HEK293 (cell line): ENCODE data around the gene SMARCD3.

ENCODE experiments used
- CTCF ChIA-PET: fragments of 350-600 bp; formaldehyde crosslinking; extraction: SDS; loops from one replicate; lab custom pipeline; 2021; ENCODE audit warnings: antibody characterized with exemption; lab: Yijun Ruan, JAX
- POLR2A ChIA-PET: fragments of 300-600 bp; formaldehyde crosslinking; extraction: SDS; loops from one replicate; lab custom pipeline; 2020; ENCODE audit warnings: antibody characterized with exemption, inconsistent platforms; lab: Yijun Ruan, JAX
- H3K27ac ChIP-seq: fragments of 200-500 bp; sonication (Bioruptor generic); 2 replicates; pipeline ENCODE4 v1.5.1; 2014; ENCODE audit warnings: low read depth, low read length, control low read depth, inconsistent platforms; ENCODE audit errors: extremely low read depth
- H3K36me3 ChIP-seq, 2 experiments: fragments of 200-500 bp in 1 of 2; sonication (Bioruptor generic) in 1 of 2; 1 replicate in 1 of 2; 2 replicates in 1 of 2; pipeline ENCODE4 v1.5.1; 2014 to 2017; ENCODE audit warnings: inconsistent platforms in 2 of 2, low read length in 2 of 2; ENCODE audit not compliant: control insufficient read depth in 2 of 2, insufficient read depth in 1 of 2
- H3K4me1 ChIP-seq: fragments of 200-500 bp; sonication (Bioruptor generic); 2 replicates; pipeline ENCODE4 v1.5.1; 2014; ENCODE audit warnings: mild to moderate bottlenecking, low read length, inconsistent platforms; ENCODE audit not compliant: control insufficient read depth, insufficient read depth
- H3K4me3 ChIP-seq: 2 replicates; pipeline ENCODE4 v1.5.1; 2011; ENCODE audit warnings: low read depth, mild to moderate bottlenecking, control low read depth, low read length, moderate library complexity
- H3K9me3 ChIP-seq: fragments of 200-500 bp; sonication (Bioruptor generic); 2 replicates; pipeline ENCODE4 v1.5.1; 2014; ENCODE audit warnings: low read depth, low read length, inconsistent platforms; ENCODE audit not compliant: control insufficient read depth, insufficient read depth
- GLIS1 ChIP-seq: fragments of 450-650 bp; formaldehyde crosslinking; IDR thresholded peaks from 2 replicates; pipeline ENCODE4 v1.5.1; 2016; ENCODE audit warnings: missing biosample characterization, missing genetic modification characterization
- KLF8 ChIP-seq: fragments of 450-650 bp; formaldehyde crosslinking; IDR thresholded peaks from 2 replicates; pipeline ENCODE4 v1.5.1; 2016; ENCODE audit warnings: missing biosample characterization, missing genetic modification characterization
- PRDM4 ChIP-seq: fragments of 450-650 bp; formaldehyde crosslinking; IDR thresholded peaks from 2 replicates; pipeline ENCODE4 v1.5.1; 2017; ENCODE audit warnings: missing biosample characterization, missing genetic modification characterization
- SCRT1 ChIP-seq: fragments of 450-650 bp; formaldehyde crosslinking; IDR thresholded peaks from 2 replicates; pipeline ENCODE4 v1.5.1; 2016; ENCODE audit warnings: missing biosample characterization, missing genetic modification characterization, borderline replicate concordance
- SP7 ChIP-seq: fragments of 450-650 bp; formaldehyde crosslinking; IDR thresholded peaks from 2 replicates; pipeline ENCODE4 v1.5.1; 2016; ENCODE audit warnings: missing biosample characterization, missing genetic modification characterization
- TRIM28 ChIP-seq: IDR thresholded peaks from 2 replicates; pipeline ENCODE4 v1.6.1; 2011; ENCODE audit warnings: low read length, control low read depth, borderline replicate concordance
- YY2 ChIP-seq: fragments of 450-650 bp; formaldehyde crosslinking; IDR thresholded peaks from 2 replicates; pipeline ENCODE4 v1.5.1; 2016; ENCODE audit warnings: missing biosample characterization, missing genetic modification characterization
- ZBTB17 ChIP-seq: fragments of 450-650 bp; formaldehyde crosslinking; IDR thresholded peaks from 2 replicates; pipeline ENCODE4 v1.5.1; 2016; ENCODE audit warnings: missing biosample characterization, missing genetic modification characterization
- ZBTB44 ChIP-seq: fragments of 450-650 bp; IDR thresholded peaks from 2 replicates; pipeline ENCODE4 v1.5.1; 2018; ENCODE audit warnings: missing biosample characterization, mild to moderate bottlenecking, missing genetic modification characterization
- ZBTB48 ChIP-seq: fragments of 450-650 bp; formaldehyde crosslinking; IDR thresholded peaks from 2 replicates; pipeline ENCODE4 v1.5.1; 2016; ENCODE audit warnings: missing biosample characterization, missing genetic modification characterization
- ZBTB7A ChIP-seq: fragments of 450-650 bp; formaldehyde crosslinking; IDR thresholded peaks from 2 replicates; pipeline ENCODE4 v1.5.1; 2016; ENCODE audit warnings: low read depth, missing biosample characterization, missing genetic modification characterization
- ZFP37 ChIP-seq: fragments of 450-650 bp; formaldehyde crosslinking; IDR thresholded peaks from 2 replicates; pipeline ENCODE4 v1.5.1; 2016; ENCODE audit warnings: missing biosample characterization, missing genetic modification characterization
- ZNF10 ChIP-seq: fragments of 450-650 bp; formaldehyde crosslinking; IDR thresholded peaks from 2 replicates; pipeline ENCODE4 v1.5.1; 2017; ENCODE audit warnings: missing biosample characterization, missing genetic modification characterization
- ZNF138 ChIP-seq: fragments of 450-650 bp; formaldehyde crosslinking; IDR thresholded peaks from 2 replicates; pipeline ENCODE4 v1.5.1; 2016; ENCODE audit warnings: missing biosample characterization, missing genetic modification characterization, borderline replicate concordance
- ZNF2 ChIP-seq: fragments of 450-650 bp; formaldehyde crosslinking; IDR thresholded peaks from 2 replicates; pipeline ENCODE4 v1.5.1; 2016; ENCODE audit warnings: missing biosample characterization, missing genetic modification characterization
- ZNF214 ChIP-seq: fragments of 450-650 bp; formaldehyde crosslinking; IDR thresholded peaks from 2 replicates; pipeline ENCODE4 v1.5.1; 2017; ENCODE audit warnings: missing biosample characterization, mild to moderate bottlenecking, missing genetic modification characterization, borderline replicate concordance
- ZNF26 ChIP-seq: fragments of 450-650 bp; formaldehyde crosslinking; IDR thresholded peaks from 2 replicates; pipeline ENCODE4 v1.5.1; 2016; ENCODE audit warnings: missing biosample characterization, missing genetic modification characterization
- ZNF274 ChIP-seq, 2 experiments: fragments of 200-500 bp in 1 of 2; fragments of 450-650 bp in 1 of 2; sonication (Bioruptor generic) in 1 of 2; formaldehyde crosslinking in 1 of 2; IDR thresholded peaks; 2 replicates each; pipeline versions ENCODE4 v1.5.1 to v1.6.1; 2014 to 2016; ENCODE audit warnings: borderline replicate concordance in 1 of 2, inconsistent platforms in 1 of 2, low read length in 1 of 2, missing biosample characterization in 1 of 2, missing genetic modification characterization in 1 of 2
- ZNF37A ChIP-seq: fragments of 450-650 bp; IDR thresholded peaks from 2 replicates; pipeline ENCODE4 v1.5.1; 2018; ENCODE audit warnings: missing biosample characterization, missing genetic modification characterization
- ZNF423 ChIP-seq: fragments of 450-650 bp; formaldehyde crosslinking; IDR thresholded peaks from 2 replicates; pipeline ENCODE4 v1.5.1; 2016; ENCODE audit warnings: missing biosample characterization, missing genetic modification characterization
- ZNF548 ChIP-seq: fragments of 450-650 bp; formaldehyde crosslinking; IDR thresholded peaks from 2 replicates; pipeline ENCODE4 v1.5.1; 2016; ENCODE audit warnings: missing biosample characterization, missing genetic modification characterization
- ZNF555 ChIP-seq: fragments of 450-650 bp; formaldehyde crosslinking; conservative IDR thresholded peaks from 2 replicates; pipeline ENCODE4 v1.5.1; 2017; ENCODE audit warnings: missing biosample characterization, mild to moderate bottlenecking, missing genetic modification characterization, inconsistent platforms
- ZNF558 ChIP-seq: fragments of 450-650 bp; formaldehyde crosslinking; IDR thresholded peaks from 2 replicates; pipeline ENCODE4 v1.5.1; 2016; ENCODE audit warnings: missing biosample characterization, missing genetic modification characterization
- ZNF600 ChIP-seq: fragments of 450-650 bp; formaldehyde crosslinking; IDR thresholded peaks from 2 replicates; pipeline ENCODE4 v1.5.1; 2016; ENCODE audit warnings: missing biosample characterization, missing genetic modification characterization
- ZNF658 ChIP-seq: fragments of 450-650 bp; formaldehyde crosslinking; IDR thresholded peaks from 2 replicates; pipeline ENCODE4; 2016; ENCODE audit warnings: missing biosample characterization, missing genetic modification characterization
- ZNF837 ChIP-seq: fragments of 450-650 bp; formaldehyde crosslinking; IDR thresholded peaks from 2 replicates; pipeline ENCODE4 v1.5.1; 2016; ENCODE audit warnings: missing biosample characterization, missing genetic modification characterization
- ZSCAN16 ChIP-seq: fragments of 450-650 bp; formaldehyde crosslinking; IDR thresholded peaks from 2 replicates; pipeline ENCODE4 v1.5.1; 2016; ENCODE audit warnings: missing biosample characterization, missing genetic modification characterization
- ZSCAN5A ChIP-seq: fragments of 450-650 bp; formaldehyde crosslinking; IDR thresholded peaks from 2 replicates; pipeline ENCODE4 v1.5.1; 2016; ENCODE audit warnings: missing biosample characterization, missing genetic modification characterization
- ZXDB ChIP-seq: fragments of 450-650 bp; formaldehyde crosslinking; IDR thresholded peaks from 2 replicates; pipeline ENCODE4 v1.5.1; 2016; ENCODE audit warnings: missing biosample characterization, missing genetic modification characterization

The SMARCD3 gene

GRCh38 chr7:151276666-151277590 lies 28.4 kb upstream of the SMARCD3 start:
- Histone ChIP-seq H3K4me3 (peak overlapping the region; percentile 40), H3K27ac (no peak overlapping the region), H3K4me1 (no peaks in the 10 kb centered on the region), H3K9me3 (no peaks in the 10 kb centered on the region), H3K36me3 (peaks cover 0 to 8% of the 10 kb centered on the region in 2 experiments; a peak in 1 of 3 replicates)
- POLR2A ChIA-PET: interaction anchor here (0.6 to 1.5 kb wide), 6 partner anchors 10 to 50 kb away, joined by 3 to 7 read pairs (median 4); partner anchors contain the start of gene ABCF2
- CTCF ChIA-PET: interaction anchor here (0.6 to 0.7 kb wide), 2 partner anchors 43 to 681 kb away, joined by 3 read pairs; no protein-coding TSS in a partner anchor
- no peak for TF ChIP-seq SCRT1
- no peak for TF ChIP-seq ZNF555
- peak; percentile 100 for TF ChIP-seq ZBTB48 (tag by site-specific recombination)
- TF ChIP-seq ZNF274 (IDR thresholded peaks at IDR 0.05; ENCODE audit: low read length): no peak
- no peak for TF ChIP-seq ZNF274 (tag by site-specific recombination; IDR thresholded peaks at IDR 0.05; ENCODE audit: borderline replicate concordance)
- no peak for TF ChIP-seq ZNF658 (tag by site-specific recombination)
- TF ChIP-seq ZBTB17 (tag by site-specific recombination): peak; percentile 92
- TF ChIP-seq ZNF10 (tag by site-specific recombination): no peak
- no peak for TF ChIP-seq ZBTB44 (tag by site-specific recombination)
- TF ChIP-seq ZNF2 (tag by site-specific recombination): peak; percentile 75; the same call in 1 of the 2 replicates
- TF ChIP-seq ZBTB7A (tag by site-specific recombination): 0 out of 2 replicates have a peak, but pooled peaks have one; percentile 36
- TF ChIP-seq KLF8 (tag by site-specific recombination): 0 out of 2 replicates have a peak, but pooled peaks have one; percentile 37
- TF ChIP-seq ZXDB: peak; percentile 53; the same call in 1 of the 2 replicates
- peak; percentile 44; the same call in 1 of the 2 replicates for TF ChIP-seq PRDM4 (tag by site-specific recombination)
- TF ChIP-seq SP7 (tag by site-specific recombination): peak; percentile 68; the same call in 1 of the 2 replicates
- TF ChIP-seq ZNF558 (tag by site-specific recombination): no peak
- no peak for TF ChIP-seq ZNF837 (tag by site-specific recombination)
- no peak for TF ChIP-seq ZNF26
- no peak for TF ChIP-seq ZNF37A
- no peak for TF ChIP-seq ZSCAN5A (tag by site-specific recombination)
- TF ChIP-seq ZNF423 (tag by site-specific recombination): no peak
- peak; percentile 53; the same call in 1 of the 2 replicates for TF ChIP-seq ZNF600
- peak; percentile 67; the same call in 1 of the 2 replicates for TF ChIP-seq TRIM28
- no peak for TF ChIP-seq ZNF214 (tag by site-specific recombination)
- TF ChIP-seq GLIS1: peak; percentile 47; the same call in 1 of the 2 replicates
- no peak for TF ChIP-seq YY2
- TF ChIP-seq ZNF138 (tag by site-specific recombination): no peak
- no peak for TF ChIP-seq ZNF548
- TF ChIP-seq ZSCAN16 (tag by site-specific recombination): no peak
- 0 out of 2 replicates have a peak, but pooled peaks have one; percentile 34 for TF ChIP-seq ZFP37 (tag by site-specific recombination)
